ENCODE results near the gene CINP.
"Not testable (repeated sequence)": the region's sequence is repeated elsewhere in the genome, so short reads cannot be mapped to it uniquely, and the experiment has no call there.

CINP gene

DNA sequence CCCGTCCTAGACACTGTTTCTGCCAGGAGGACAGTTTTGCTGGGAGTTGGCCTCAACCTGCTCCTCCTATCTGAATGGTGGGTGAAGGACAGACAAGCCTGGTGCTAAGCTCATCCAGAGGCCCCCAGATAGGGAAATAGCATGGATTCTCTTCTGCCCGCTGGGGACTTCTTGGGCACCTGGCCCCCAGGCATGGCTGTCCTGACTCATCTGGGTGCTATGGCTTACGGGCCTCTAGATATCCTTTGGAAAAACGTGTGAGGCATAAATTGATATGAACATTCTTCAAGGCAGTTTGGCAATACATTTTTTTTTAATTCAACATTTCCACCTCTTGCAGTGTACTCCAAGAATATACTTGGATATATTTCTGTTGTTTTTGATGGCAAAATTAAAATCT lies 8.7 kb upstream of the CINP start:
- no peak for TF ChIP-seq ZNF274 (IDR thresholded peaks at IDR 0.05; ENCODE audit: low read depth, low read length)
- H3K4me3 ChIP-seq (ENCODE audit: low read length) = no peak overlapping the region

DNA sequence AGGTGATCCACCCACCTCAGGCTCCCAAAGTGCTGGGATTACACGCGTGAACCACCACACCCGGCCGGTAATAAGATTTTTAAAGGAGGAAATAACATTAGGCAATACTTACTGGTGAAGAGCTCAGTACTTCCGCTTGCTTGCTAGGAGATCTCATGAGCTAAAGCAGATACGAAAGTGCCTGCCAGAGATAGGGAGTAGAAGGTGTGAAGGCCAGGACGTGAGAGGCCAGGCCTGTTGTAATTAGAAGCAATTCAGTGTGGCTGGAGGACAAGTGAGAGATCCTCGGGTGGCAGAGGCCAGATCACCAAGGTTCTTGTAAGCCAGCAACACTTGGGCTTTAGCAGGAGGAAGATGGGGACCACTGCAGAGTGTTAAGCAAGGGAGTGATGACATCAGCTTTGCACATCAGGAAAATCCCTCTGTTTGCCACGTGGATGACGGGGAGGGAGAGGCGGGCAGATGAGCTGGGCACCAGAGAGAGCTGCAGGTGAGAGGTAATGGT lies 7.7 kb upstream of the CINP start:
- TF ChIP-seq ZNF274 (IDR thresholded peaks at IDR 0.05; ENCODE audit: low read depth, low read length) = no peak
- H3K4me3 ChIP-seq (ENCODE audit: low read length) = no peak overlapping the region

DNA sequence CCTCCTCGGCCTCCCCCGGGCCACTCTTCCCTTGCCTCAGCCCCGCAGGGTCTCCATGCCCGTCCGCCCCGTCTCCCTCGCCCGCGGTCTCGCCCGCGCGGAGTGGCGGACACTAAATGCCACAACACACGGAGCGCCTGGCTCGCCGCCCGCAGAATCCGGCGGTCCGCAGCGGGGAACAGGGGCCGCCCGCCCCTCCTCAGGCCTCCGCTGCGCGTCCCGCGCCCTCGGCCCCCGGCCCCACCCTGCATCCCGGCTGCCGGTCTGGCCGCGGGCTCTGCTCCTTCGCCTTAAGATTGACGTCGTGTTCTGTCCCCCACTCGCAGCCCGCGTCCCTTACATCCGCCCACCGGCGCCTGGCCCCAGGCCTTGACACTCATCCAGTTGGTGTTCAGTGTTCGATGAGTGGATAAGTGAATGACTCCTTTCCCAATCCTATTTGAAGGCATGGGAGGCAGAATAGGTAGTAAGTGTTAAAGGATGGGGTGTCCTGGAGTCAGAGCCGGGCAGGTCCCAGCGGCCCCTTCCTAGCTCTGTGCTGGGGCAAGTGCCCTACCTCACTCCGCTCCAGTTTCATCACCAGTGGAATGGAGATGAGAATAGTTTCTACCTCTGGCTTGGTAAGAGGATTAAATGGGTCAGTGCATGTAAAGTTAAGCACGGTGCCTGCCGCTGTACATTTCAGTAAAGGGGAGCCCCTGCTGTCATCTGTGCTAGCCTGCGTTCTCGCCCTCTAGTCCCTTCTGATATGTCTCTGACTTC lies 673 bp upstream of the CINP start:
- no peak for TF ChIP-seq ZNF274 (IDR thresholded peaks at IDR 0.05; ENCODE audit: low read depth, low read length)
- peak overlapping the region; percentile 84 for H3K4me3 ChIP-seq (ENCODE audit: low read length)

DNA sequence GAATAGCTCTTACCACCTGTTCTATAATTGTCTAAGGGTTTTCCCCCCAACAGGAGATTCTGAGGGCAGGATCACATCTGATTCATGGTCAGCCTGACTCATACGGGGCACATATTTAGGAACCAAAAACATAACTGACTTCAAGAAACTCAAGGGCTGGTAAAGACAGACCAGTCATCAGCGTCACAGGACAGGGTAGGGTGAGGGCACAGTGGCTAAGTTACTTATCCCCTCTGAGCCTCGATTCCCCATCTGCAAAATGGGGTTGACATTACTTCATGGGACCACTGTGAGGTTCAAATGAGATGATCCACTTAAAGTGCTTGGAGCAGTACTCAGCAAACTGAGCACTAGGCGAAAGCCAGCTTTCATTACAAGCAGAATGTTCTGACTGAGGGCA lies 606 bp downstream of the CINP start:
- peak overlapping the region; percentile 84 for H3K4me3 ChIP-seq (ENCODE audit: low read length)

DNA sequence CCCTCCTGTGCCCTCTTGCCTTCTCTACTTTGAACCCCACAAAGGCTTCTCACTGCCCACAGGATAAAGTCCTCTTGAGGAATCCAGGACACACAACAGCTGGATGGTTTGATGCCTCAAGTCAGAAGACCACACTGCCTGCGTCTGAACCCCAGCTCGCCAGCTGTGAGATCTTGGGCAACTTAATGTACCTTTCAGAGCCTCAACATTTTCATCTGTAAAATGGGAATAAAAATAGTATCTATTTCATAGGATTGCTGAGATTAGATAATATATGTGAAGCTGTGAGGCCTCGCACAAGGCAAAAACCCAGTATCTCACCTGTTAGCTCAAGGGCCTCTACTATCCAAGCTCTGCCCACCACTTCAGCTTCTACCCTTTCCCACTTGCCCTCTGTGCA lies 2.3 kb downstream of the CINP start:
- no peak for TF ChIP-seq ZNF274 (IDR thresholded peaks at IDR 0.05; ENCODE audit: low read depth, low read length)
- no peak overlapping the region for H3K4me3 ChIP-seq (ENCODE audit: low read length)

More for the DNA sequence above, 606 bp downstream of the CINP start:
- TF ChIP-seq ZNF274 (IDR thresholded peaks at IDR 0.05; ENCODE audit: low read depth, low read length) = no peak

DNA sequence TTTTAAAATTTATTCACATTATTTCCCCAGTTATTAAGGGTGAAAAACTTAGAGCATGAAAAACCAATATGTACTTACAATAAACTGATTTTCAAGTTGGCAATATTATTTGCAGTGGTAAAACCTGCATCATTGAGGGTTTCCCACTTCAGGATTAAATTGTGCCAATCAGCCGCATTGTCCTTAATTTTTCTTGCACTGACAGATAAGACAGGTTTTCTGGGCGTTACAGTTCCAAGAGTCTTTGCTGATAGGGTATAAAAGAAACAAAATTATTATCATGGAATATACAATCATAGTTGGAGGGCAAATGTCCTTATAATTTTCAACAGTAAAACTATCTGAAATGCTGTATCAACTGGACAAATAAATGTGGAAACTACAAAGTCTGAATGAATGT lies 3.3 kb downstream of the CINP start:
- no peak overlapping the region for H3K4me3 ChIP-seq (ENCODE audit: low read length)
- TF ChIP-seq ZNF274 (IDR thresholded peaks at IDR 0.05; ENCODE audit: low read depth, low read length) = no peak

DNA sequence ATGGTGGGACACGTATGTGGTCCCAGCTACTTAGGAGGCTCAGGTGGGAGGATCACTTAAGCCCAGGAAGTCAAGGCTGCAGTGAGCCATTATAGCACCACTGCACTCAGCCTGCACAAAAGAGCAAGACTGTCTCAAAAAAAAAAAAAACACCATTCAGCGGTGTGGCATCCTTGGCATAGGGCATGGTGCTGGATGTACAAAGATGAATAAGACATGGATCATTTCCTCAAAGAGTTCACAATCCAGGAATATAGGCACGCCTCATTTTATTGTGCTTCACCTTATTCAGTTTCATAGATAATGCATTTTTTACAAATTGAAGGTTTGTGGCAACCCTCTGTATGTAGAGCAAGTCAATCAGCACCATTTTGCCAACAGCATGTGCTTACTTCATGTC lies 6.4 kb downstream of the CINP start:
- no peak for TF ChIP-seq ZNF274 (IDR thresholded peaks at IDR 0.05; ENCODE audit: low read depth, low read length)
- no peak overlapping the region for H3K4me3 ChIP-seq (ENCODE audit: low read length)

DNA sequence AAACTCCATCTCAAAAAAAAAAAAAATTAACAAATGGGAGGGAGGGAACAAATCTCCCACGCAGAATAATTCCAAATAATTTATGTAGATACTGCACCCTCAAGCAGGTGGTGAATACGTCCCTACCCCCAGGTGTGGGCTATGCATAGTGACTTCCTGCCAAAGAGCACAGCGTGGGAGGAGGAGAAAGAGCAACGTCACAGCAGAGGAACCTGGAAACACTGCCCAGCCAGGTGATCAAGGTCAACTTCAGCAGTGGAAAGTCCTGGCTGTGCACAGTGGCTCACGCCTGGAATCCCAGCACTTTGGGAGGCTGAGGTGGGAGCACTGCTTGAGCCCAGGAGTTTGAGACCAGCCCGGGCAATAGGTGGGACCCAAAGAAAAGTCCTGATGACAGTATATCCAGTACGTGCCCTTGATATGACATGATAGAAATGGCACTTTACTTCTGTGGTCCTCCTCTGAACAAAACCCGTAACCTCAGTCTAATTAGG lies 9.5 kb downstream of the CINP start:
- TF ChIP-seq ZNF274 (IDR thresholded peaks at IDR 0.05; ENCODE audit: low read depth, low read length) = no peak
- H3K4me3 ChIP-seq (ENCODE audit: low read length) = no peak overlapping the region

DNA sequence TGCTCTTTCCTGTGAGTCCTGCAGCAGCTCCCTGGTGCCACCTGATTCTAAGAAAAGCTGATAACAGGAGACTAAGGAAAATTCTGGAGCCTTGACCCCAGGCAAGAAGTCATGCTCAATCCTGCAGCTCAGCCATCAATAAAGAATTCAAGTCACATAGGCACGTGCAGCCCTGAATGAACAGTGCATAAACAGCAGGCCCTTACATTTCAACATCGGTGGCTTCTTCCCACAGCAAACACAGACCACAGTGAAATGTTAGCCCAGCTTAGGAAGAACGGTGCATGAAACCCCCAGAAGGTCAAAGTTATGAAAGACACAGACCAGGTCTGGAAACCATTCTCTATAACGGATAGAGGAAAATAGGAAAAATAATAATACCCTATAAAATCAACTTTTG lies 10.5 kb downstream of the CINP start:
- no peak for TF ChIP-seq ZNF274 (IDR thresholded peaks at IDR 0.05; ENCODE audit: low read depth, low read length)
- no peak overlapping the region for H3K4me3 ChIP-seq (ENCODE audit: low read length)

DNA sequence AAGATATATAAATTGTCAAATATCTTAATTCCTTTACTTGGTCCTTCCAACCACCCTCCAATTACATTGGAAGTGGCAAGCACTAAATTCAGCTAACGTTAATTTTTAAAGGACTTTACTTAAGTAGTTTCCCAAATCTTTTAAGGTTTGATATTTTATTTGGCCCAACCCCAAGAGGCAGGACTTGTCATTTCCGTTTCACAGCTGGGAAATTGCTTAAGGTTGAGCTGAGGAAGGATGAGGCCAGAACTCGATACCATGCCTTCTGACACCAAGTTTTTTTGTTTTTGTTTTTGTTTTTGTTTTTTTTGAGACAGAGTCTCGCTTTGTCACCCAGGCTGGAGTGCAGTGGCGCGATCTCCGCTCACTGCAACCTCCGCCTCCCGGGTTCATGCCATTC lies 11.1 kb downstream of the CINP start:
- H3K4me3 ChIP-seq (ENCODE audit: low read length) = not testable (repeated sequence)

DNA sequence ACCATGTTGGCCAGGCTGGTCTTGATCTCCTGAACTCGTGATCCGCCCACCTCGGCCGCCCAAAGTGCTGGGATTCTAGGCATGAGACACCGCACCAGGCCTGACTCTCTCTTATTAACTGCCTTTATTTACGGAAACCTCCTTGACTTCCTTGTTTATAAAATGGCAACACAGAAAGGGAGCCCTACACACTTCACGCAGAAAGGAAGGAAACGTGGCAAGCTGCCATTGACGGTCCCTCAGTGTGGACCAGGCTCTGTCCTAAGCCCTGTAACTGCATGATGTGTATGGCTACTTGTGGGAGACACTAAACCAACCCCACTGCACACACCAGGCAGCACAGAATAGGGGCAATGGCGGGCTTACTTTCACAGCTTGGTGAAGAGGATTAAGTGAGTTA lies 11.7 kb downstream of the CINP start:
- TF ChIP-seq ZNF274 (IDR thresholded peaks at IDR 0.05; ENCODE audit: low read depth, low read length) = no peak
- no peak overlapping the region for H3K4me3 ChIP-seq (ENCODE audit: low read length)

DNA sequence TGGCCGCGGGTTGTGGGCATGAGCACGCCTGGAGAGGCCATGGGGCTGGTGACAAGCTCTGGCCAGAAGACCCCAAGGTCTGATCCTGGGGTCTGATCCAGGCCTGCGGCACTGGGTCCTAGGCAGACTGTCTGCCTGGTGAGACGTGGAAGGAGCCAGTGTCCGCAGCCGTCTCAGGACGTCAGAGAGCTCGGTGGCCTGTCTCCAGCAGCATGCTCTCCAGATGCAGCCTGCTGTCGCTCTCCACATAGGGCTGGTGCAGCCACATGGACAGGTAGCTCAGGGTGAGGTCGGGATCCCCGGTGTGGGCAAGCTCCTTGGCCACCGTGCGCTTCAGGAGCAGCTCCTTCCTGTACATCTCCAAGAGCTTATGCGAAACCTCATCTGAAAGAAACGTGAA lies 14.3 kb downstream of the CINP start:
- no peak overlapping the region for H3K4me3 ChIP-seq (ENCODE audit: low read length)
- TF ChIP-seq ZNF274 (IDR thresholded peaks at IDR 0.05; ENCODE audit: low read depth, low read length) = no peak

DNA sequence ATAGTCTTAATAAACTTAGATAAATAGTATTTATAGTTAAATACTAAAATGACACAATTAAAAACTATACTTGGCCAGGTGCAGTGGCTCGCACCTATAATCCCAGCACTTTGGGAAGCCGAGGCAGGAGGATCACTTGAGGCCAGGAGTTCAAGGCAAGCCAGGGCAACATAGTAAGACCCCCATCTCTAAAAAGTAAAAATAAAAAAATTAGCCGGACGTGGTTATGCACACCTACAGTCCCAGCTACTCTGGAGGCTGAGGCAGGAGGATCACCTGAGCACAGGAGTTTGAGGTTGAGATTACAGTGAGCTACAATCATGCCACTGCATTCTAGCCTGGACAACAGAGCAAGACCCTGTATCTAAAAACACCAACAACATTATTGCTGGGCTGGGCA lies 16.0 kb downstream of the CINP start:
- no peak for TF ChIP-seq ZNF274 (IDR thresholded peaks at IDR 0.05; ENCODE audit: low read depth, low read length)
- no peak overlapping the region for H3K4me3 ChIP-seq (ENCODE audit: low read length)

DNA sequence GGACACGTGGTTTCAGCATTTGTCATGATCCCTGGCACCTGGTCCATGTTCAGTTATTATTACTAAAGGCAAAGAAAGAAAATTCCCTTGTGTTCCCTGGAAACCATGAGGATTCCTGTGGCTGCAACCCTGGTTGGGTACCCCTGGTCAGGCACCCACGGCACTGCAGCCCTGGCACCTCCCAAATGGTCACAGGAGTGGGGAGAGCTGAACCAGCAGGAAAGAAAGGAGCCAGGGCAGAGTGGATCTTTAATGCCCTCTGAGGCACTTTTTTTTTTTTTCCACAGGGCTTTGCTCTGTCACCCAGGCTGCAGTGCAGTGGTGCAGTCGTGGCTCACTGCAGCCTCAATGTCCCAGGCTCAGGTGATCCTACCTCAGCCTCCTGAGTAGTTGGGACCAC lies 17.5 kb downstream of the CINP start:
- no peak for TF ChIP-seq ZNF274 (IDR thresholded peaks at IDR 0.05; ENCODE audit: low read depth, low read length)
- H3K4me3 ChIP-seq (ENCODE audit: low read length) = no peak overlapping the region

DNA sequence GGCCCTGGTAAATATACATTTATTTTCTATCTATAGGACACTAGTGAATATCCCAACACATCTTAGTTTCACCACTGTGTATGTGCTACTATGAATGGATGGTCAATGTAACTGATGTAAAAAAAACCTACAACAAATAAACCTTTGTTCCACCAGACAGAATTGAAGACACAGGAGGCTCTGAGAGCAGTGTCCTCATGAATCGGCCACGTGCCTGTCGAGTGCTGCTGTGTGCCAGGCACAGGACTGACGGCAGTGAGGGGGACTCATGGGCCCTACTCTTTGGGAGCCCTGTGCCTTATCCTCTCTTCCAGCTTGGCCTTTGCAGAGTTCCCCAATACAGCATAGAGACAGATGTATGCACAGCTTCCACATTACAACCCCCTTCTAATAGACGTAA lies 18.2 kb downstream of the CINP start:
- no peak overlapping the region for H3K4me3 ChIP-seq (ENCODE audit: low read length)
- no peak for TF ChIP-seq ZNF274 (IDR thresholded peaks at IDR 0.05; ENCODE audit: low read depth, low read length)

DNA sequence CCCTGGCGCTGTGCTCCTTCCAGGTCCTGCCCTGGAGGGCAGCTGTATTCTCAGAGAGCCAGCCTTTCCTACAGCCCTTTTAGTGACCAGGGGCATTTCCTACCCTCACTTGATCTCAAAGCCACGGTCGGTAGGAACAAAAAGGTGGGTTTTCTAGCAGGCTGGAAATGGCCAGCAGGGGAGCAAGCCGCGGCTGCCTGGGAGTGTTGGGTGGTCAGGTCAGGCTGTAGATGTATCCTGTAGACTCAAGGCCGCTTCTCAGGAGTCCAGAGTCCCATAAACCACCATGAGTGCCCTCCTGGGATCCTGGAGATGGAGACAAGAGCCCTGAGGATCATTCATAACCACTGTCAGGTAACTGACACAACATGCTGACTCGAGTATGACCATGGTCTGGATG lies 18.6 kb downstream of the CINP start:
- no peak for TF ChIP-seq ZNF274 (IDR thresholded peaks at IDR 0.05; ENCODE audit: low read depth, low read length)
- no peak overlapping the region for H3K4me3 ChIP-seq (ENCODE audit: low read length)

Measured in GM08714 (cell line).